Right renal pelvis (tissue), 4 donors: Measurements from ENCODE around the gene TBCK. TPM values are rescaled to one million over a fixed set of nuclear protein-coding genes. Genes with fewer than 3 reads are reported as not detected.
A peak's percentile ranks its signal among the peaks of the same experiment; 100 is the strongest.
"Not testable (repeated sequence)": the region's sequence is repeated elsewhere in the genome, so short reads cannot be mapped to it uniquely, and the experiment has no call there.

ENCODE experiments used
- DNase-seq, 4 donors: peaks; one replicate each; pipeline ENCODE4 v3.0.0-alpha.2; 2013; ENCODE audit warnings: low read depth in 4 of 4, low spot score in 3 of 4, missing footprints in 1 of 4
- polyA plus RNA-seq, 4 donors: library from polyadenylated mRNA; unstranded; fragments of 120-200 nt; gene quantifications; one replicate each; pipeline ENCODE4 v1.2.1, GENCODE V29; 2013; ENCODE audit not compliant: insufficient read length in 4 of 4

Gene TBCK
- polyA plus RNA-seq, 4 donors = 54.1 to 68.1 (median 61.4) TPM

GRCh38 chr4:106136777-106137331, 179.2 kb downstream of the TBCK start:
- DNase-seq = no peak

- no peak for DNase-seq
Observed at GRCh38 chr4:106132045-106132444, 184.0 kb downstream of the TBCK start.

GRCh38 chr4:106126062-106126461, 189.9 kb downstream of the TBCK start:
- no peak for DNase-seq

- DNase-seq = not testable (repeated sequence)
Observed at GRCh38 chr4:106119949-106120555, 196.0 kb downstream of the TBCK start.

- no peak for DNase-seq
Observed at GRCh38 chr4:106116025-106116424, 200.0 kb downstream of the TBCK start.

GRCh38 chr4:106114270-106114669, 201.7 kb downstream of the TBCK start:
- DNase-seq = no peak

GRCh38 chr4:106111778-106112469, 204.1 kb downstream of the TBCK start:
- not testable (repeated sequence) for DNase-seq

- no peak for DNase-seq
Observed at GRCh38 chr4:106109929-106110328, 206.1 kb downstream of the TBCK start.

- no peak for DNase-seq
Observed at GRCh38 chr4:106105697-106106096, 210.3 kb downstream of the TBCK start.

GRCh38 chr4:106104276-106104675, 211.7 kb downstream of the TBCK start:
- no peak for DNase-seq

- DNase-seq = no peak
Observed at GRCh38 chr4:106096454-106096853, 219.6 kb downstream of the TBCK start.

GRCh38 chr4:106095408-106095807, 220.6 kb downstream of the TBCK start:
- no peak for DNase-seq

- DNase-seq = no peak
Observed at GRCh38 chr4:106092361-106093040, 223.5 kb downstream of the TBCK start.

- no peak for DNase-seq
Observed at GRCh38 chr4:106090826-106091225, 225.2 kb downstream of the TBCK start.

GRCh38 chr4:106083065-106083464, 232.9 kb downstream of the TBCK start:
- no peak for DNase-seq

GRCh38 chr4:106080376-106080775, 235.6 kb downstream of the TBCK start:
- no peak for DNase-seq

- no peak for DNase-seq
Observed at GRCh38 chr4:106079616-106080015, 236.4 kb downstream of the TBCK start.

GRCh38 chr4:106065018-106065417, 251.0 kb downstream of the TBCK start:
- no peak for DNase-seq

GRCh38 chr4:106063009-106063408, 253.0 kb downstream of the TBCK start:
- DNase-seq = no peak

GRCh38 chr4:106062452-106062875, 253.5 kb downstream of the TBCK start:
- DNase-seq = peak in 1 of 4 donors; percentile 7

- DNase-seq = no peak
Observed at GRCh38 chr4:106058921-106059320, 257.1 kb downstream of the TBCK start.
